Parathyroid adenoma (tissue), 2 donors: ENCODE data around the gene LTBP1.

Experiments
- H2AFZ ChIP-seq: fragments of 300-600 bp; sonication (generic); one replicate; pipeline ENCODE4 v1.7.0; 2017; ENCODE audit warnings: antibody characterized with exemption, mild to moderate bottlenecking
- H3K27ac ChIP-seq: fragments of 300-600 bp; sonication (generic); one replicate; pipeline ENCODE4 v1.7.0; 2017
- H3K27me3 ChIP-seq: fragments of 300-600 bp; sonication (generic); one replicate; pipeline ENCODE4 v1.7.0; 2017; ENCODE audit warnings: low read length; ENCODE audit not compliant: control insufficient read depth, insufficient read depth
- H3K36me3 ChIP-seq: fragments of 300-600 bp; sonication (generic); one replicate; pipeline ENCODE4 v1.7.0; 2017; ENCODE audit warnings: low read length; ENCODE audit not compliant: control insufficient read depth, insufficient read depth
- H3K4me1 ChIP-seq: fragments of 300-600 bp; sonication (generic); one replicate; pipeline ENCODE4 v1.7.0; 2017; ENCODE audit warnings: control low read depth
- H3K4me2 ChIP-seq: fragments of 300-600 bp; sonication (generic); one replicate; pipeline ENCODE4 v1.7.0; 2017; ENCODE audit warnings: low read length
- H3K4me3 ChIP-seq: fragments of 300-600 bp; sonication (generic); one replicate; pipeline ENCODE4 v1.7.0; 2017; ENCODE audit warnings: low read depth, low read length
- H3K79me2 ChIP-seq: fragments of 300-600 bp; sonication (generic); one replicate; pipeline ENCODE4 v1.7.0; 2017; ENCODE audit warnings: control low read depth
- H3K9ac ChIP-seq: fragments of 300-600 bp; sonication (generic); one replicate; pipeline ENCODE4 v1.7.0; 2017; ENCODE audit warnings: mild to moderate bottlenecking
- H3K9me3 ChIP-seq: fragments of 300-600 bp; sonication (generic); one replicate; pipeline ENCODE4 v1.7.0; 2017; ENCODE audit warnings: low read length; ENCODE audit not compliant: control insufficient read depth
- CTCF ChIP-seq: fragments of 300-600 bp; sonication (generic); IDR thresholded peaks from one replicate; pipeline ENCODE4 v1.7.0; 2017; ENCODE audit warnings: antibody characterized with exemption, mild to moderate bottlenecking
- donor health status: primary hyperparathyroidism.

The LTBP1 gene

DNA sequence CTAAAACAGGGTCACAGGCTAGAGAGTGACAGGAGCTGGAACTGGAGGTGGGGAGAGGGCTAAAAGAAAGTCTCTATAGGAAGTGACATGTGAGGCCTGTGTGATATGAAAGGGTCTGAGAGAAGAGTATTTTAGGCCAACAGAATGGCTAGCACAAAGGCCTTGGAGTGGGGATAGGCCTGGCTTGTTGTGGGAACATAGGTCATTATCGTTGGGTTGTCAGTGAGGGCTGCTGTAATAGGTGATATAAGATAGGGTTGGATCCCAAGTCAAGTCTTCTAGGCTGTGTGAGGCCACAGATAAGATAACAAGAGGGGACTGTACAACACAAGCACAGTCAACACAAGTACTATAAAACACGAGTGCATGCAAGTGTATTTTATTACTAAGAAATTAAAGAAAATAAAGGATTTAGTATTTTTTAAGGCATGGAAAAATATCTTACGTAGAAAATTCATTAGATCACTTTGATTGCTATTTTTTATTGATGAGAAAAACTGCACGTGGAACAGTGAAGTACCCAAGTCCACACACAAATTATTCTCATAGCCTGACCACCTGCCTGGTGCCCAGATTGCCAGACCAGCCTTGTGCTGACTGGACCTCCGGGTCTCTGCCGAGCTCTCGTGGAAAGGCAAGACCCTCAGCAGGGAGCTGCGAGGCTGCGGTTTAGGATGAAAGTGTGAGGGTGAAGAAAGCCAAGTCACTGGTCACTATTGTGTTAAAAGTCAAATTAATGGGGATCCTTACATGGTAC is 14.1 kb downstream of the LTBP1 start:
- no peak overlapping the region for H3K9ac ChIP-seq
- no peaks in the 10 kb centered on the region for H3K9me3 ChIP-seq
- no peak overlapping the region for H2AFZ ChIP-seq
- no peak overlapping the region for H3K4me3 ChIP-seq
- H3K79me2 ChIP-seq, result no peaks in the 10 kb centered on the region
- no peak overlapping the region for H3K4me2 ChIP-seq
- no peaks in the 10 kb centered on the region for H3K36me3 ChIP-seq
- no peaks in the 10 kb centered on the region for H3K4me1 ChIP-seq
- no peak overlapping the region for H3K27ac ChIP-seq
- no peaks in the 10 kb centered on the region for H3K27me3 ChIP-seq
- TF ChIP-seq CTCF, result no peak

DNA sequence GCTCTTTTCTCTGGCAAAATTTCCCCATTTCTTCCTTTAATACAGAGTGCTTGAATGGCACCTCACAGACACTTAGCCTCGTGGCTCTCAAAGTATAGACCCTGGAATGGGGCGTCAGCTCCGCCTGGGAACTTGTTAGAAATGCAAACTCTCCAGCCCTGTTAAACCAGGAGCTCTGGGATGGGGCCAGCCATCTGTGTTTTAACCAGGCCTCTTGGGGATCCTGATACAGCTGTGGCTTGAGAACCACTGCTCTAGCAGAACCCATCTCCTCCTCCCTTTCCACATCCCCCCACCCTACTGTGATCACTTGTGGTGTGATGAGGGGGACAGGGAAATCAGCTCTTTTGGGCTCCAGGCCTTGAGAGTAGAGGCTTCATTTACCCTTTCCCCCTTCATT is 15.9 kb downstream of the LTBP1 start:
- H3K36me3 ChIP-seq, result no peaks in the 10 kb centered on the region
- no peak for TF ChIP-seq CTCF
- H3K27me3 ChIP-seq, result no peaks in the 10 kb centered on the region
- no peak overlapping the region for H3K27ac ChIP-seq
- no peaks in the 10 kb centered on the region for H3K79me2 ChIP-seq
- H2AFZ ChIP-seq, result no peak overlapping the region
- H3K9me3 ChIP-seq, result no peaks in the 10 kb centered on the region
- H3K4me2 ChIP-seq, result no peak overlapping the region
- H3K4me1 ChIP-seq, result no peaks in the 10 kb centered on the region
- no peak overlapping the region for H3K4me3 ChIP-seq
- no peak overlapping the region for H3K9ac ChIP-seq

DNA sequence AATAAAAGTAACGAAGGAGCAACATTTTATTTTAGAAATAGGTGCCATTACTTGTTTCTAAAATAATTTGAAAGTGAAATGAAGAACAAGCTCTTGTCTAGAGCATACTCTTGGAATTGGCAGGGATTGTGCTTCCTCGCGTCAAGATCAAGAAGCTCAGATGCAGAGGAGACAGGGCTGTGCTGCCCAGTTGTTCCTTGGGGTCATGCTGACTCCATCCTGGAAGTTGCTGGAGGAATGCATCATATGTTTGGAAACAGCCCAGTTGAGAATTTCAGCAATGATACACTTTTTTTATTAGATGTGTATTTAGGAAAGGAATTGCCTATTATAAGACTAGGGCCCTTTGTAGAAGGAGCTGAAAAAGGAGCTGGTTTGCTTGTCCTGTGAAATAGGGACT is 17.2 kb downstream of the LTBP1 start:
- H3K36me3 ChIP-seq, result no peaks in the 10 kb centered on the region
- H3K9me3 ChIP-seq, result no peaks in the 10 kb centered on the region
- no peak overlapping the region for H2AFZ ChIP-seq
- no peak overlapping the region for H3K4me2 ChIP-seq
- H3K27me3 ChIP-seq, result no peaks in the 10 kb centered on the region
- no peak overlapping the region for H3K27ac ChIP-seq
- H3K4me1 ChIP-seq, result no peaks in the 10 kb centered on the region
- H3K79me2 ChIP-seq, result no peaks in the 10 kb centered on the region
- TF ChIP-seq CTCF, result no peak
- H3K9ac ChIP-seq, result no peak overlapping the region
- H3K4me3 ChIP-seq, result no peak overlapping the region

DNA sequence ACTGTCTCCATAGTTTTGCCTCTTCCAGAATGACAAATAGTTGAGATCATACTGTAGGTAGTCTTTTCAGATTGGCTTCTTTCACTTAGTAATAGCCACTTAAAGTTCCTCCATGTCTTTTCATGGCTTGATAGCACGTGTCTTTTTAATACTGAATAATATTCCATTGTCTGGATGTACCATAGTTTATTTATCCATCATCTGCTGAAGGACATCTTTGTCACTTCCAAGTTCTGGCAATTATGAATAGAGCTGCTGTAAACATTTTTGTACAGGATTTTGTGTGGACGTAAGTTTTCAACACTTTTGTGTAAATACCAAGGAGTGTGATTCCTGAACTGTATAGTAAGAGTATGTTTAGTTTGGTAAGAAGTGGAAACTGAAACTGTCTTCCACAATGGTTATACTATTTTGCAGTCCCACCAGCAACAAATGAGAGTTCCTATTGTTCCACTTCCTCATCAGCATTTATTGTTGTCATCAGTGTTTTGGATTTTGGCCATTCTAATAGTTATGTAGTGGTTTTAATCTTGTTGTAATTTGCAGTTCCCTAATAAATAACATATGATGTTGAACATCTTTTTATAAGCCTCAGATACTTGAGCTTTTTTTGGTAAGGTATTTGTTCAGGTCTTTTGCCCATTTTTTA is 18.9 kb downstream of the LTBP1 start:
- no peak overlapping the region for H3K4me2 ChIP-seq
- no peaks in the 10 kb centered on the region for H3K27me3 ChIP-seq
- no peak for TF ChIP-seq CTCF
- H3K36me3 ChIP-seq, result no peaks in the 10 kb centered on the region
- H3K9ac ChIP-seq, result no peak overlapping the region
- no peak overlapping the region for H2AFZ ChIP-seq
- no peak overlapping the region for H3K4me3 ChIP-seq
- H3K79me2 ChIP-seq, result no peaks in the 10 kb centered on the region
- no peak overlapping the region for H3K27ac ChIP-seq
- H3K9me3 ChIP-seq, result no peaks in the 10 kb centered on the region
- H3K4me1 ChIP-seq, result no peaks in the 10 kb centered on the region
